Mesenchymal stem cell (in vitro differentiated cells and primary cell): ENCODE measurements around the gene CHN2.

Experiments
- DNase-seq: peaks from one replicate; pipeline ENCODE4 v3.0.0-alpha.2; 2013
- H2AFZ ChIP-seq: one replicate; pipeline ENCODE4 v1.6.1; 2013; ENCODE audit warnings: low read depth, mild to moderate bottlenecking, control low read depth, inconsistent platforms, low read length, moderate library complexity
- H2AK5ac ChIP-seq: 2 replicates; pipeline ENCODE4 v1.6.1; 2013; ENCODE audit warnings: low read length, moderate library complexity, mild to moderate bottlenecking, inconsistent platforms; ENCODE audit not compliant: severe bottlenecking
- H2BK120ac ChIP-seq: one replicate; pipeline ENCODE4 v1.6.1; 2013; ENCODE audit warnings: low read depth, mild to moderate bottlenecking, inconsistent platforms, low read length, moderate library complexity
- H2BK12ac ChIP-seq, 2 experiments: one replicate each; pipeline ENCODE4 v1.6.1; 2013; ENCODE audit warnings: inconsistent platforms in 2 of 2, low read length in 2 of 2, mild to moderate bottlenecking in 2 of 2, moderate library complexity in 2 of 2, control low read depth in 1 of 2
- H2BK15ac ChIP-seq: one replicate; pipeline ENCODE4 v1.6.1; 2013; ENCODE audit warnings: mild to moderate bottlenecking, low read depth, inconsistent platforms; ENCODE audit not compliant: poor library complexity, severe bottlenecking
- H2BK5ac ChIP-seq: 2 replicates; pipeline ENCODE4 v1.6.1; 2013; ENCODE audit warnings: low read depth, mild to moderate bottlenecking, low read length, control low read depth, inconsistent platforms; ENCODE audit not compliant: poor library complexity, severe bottlenecking
- H3K14ac ChIP-seq, 2 experiments: one replicate each; pipeline ENCODE4 v1.6.1; 2013; ENCODE audit warnings: inconsistent platforms in 2 of 2, low read length in 2 of 2, control low read depth in 1 of 2, mild to moderate bottlenecking in 1 of 2, moderate library complexity in 1 of 2
- H3K18ac ChIP-seq, 2 experiments: one replicate each; pipeline ENCODE4 v1.6.1; 2013; ENCODE audit warnings: inconsistent platforms in 2 of 2, low read length in 2 of 2, control low read depth in 1 of 2, low read depth in 1 of 2, mild to moderate bottlenecking in 1 of 2
- H3K23ac ChIP-seq, 2 experiments: one replicate each; pipeline ENCODE4 v1.6.1; 2013; ENCODE audit warnings: inconsistent platforms in 2 of 2, low read length in 2 of 2, mild to moderate bottlenecking in 2 of 2, moderate library complexity in 2 of 2, control low read depth in 1 of 2
- H3K27ac ChIP-seq: 2 replicates; pipeline ENCODE4 v1.5.1; 2013; ENCODE audit warnings: mild to moderate bottlenecking, moderate library complexity, low read length, control low read depth, inconsistent platforms; ENCODE audit not compliant: poor library complexity, severe bottlenecking
- H3K27me3 ChIP-seq, 2 experiments: 2 replicates each; pipeline versions ENCODE4 v1.6.1 to v1.7.0; 2013; ENCODE audit warnings: low read length in 2 of 2, mild to moderate bottlenecking in 2 of 2, moderate library complexity in 2 of 2, control low read depth in 1 of 2, inconsistent platforms in 1 of 2; ENCODE audit not compliant: control insufficient read depth in 1 of 2, insufficient read depth in 1 of 2
- H3K36me3 ChIP-seq, 2 experiments: 2 replicates each; pipeline versions ENCODE4 v1.6.1 to v1.7.0; 2013; ENCODE audit warnings: low read length in 2 of 2, control low read depth in 1 of 2, inconsistent platforms in 1 of 2, low read depth in 1 of 2, mild to moderate bottlenecking in 1 of 2; ENCODE audit not compliant: insufficient read depth in 2 of 2, control insufficient read depth in 1 of 2
- H3K4ac ChIP-seq, 2 experiments: one replicate each; pipeline ENCODE4 v1.6.1; 2013; ENCODE audit warnings: inconsistent platforms in 2 of 2, low read length in 2 of 2, mild to moderate bottlenecking in 2 of 2, moderate library complexity in 2 of 2, control low read depth in 1 of 2, low read depth in 1 of 2
- H3K4me1 ChIP-seq: 2 replicates; pipeline ENCODE4 v1.6.1; 2013; ENCODE audit warnings: low read depth, low read length, control low read depth; ENCODE audit not compliant: control insufficient read depth, insufficient read depth
- H3K4me2 ChIP-seq: 2 replicates; pipeline ENCODE4 v1.6.1; 2013; ENCODE audit warnings: low read length, mild to moderate bottlenecking, inconsistent platforms; ENCODE audit not compliant: poor library complexity, severe bottlenecking
- H3K4me3 ChIP-seq, 2 experiments: 2 replicates each; pipeline versions ENCODE4 v1.5.1 to v1.7.0; 2013; ENCODE audit warnings: low read length in 2 of 2, mild to moderate bottlenecking in 2 of 2, control low read depth in 1 of 2, low read depth in 1 of 2; ENCODE audit not compliant: insufficient read depth in 1 of 2
- H3K79me1 ChIP-seq: replicated peaks from 2 replicates; pipeline ENCODE4 v1.6.1; 2013; ENCODE audit warnings: mild to moderate bottlenecking, control low read depth, low read length, inconsistent platforms; ENCODE audit not compliant: poor library complexity, severe bottlenecking
- H3K9ac ChIP-seq: 2 replicates; pipeline ENCODE4 v1.7.0; 2013; ENCODE audit warnings: mild to moderate bottlenecking, low read length, moderate library complexity
- H3K9me3 ChIP-seq: 2 replicates; pipeline ENCODE4 v1.7.0; 2013; ENCODE audit warnings: mild to moderate bottlenecking, low read length; ENCODE audit not compliant: control insufficient read depth
- H4K8ac ChIP-seq: one replicate; pipeline ENCODE4 v1.6.1; 2013; ENCODE audit warnings: inconsistent platforms, mild to moderate bottlenecking, low read length, moderate library complexity
- H4K91ac ChIP-seq: one replicate; pipeline ENCODE4 v1.6.1; 2013; ENCODE audit warnings: mild to moderate bottlenecking, low read length, inconsistent platforms
- WGBS: methylation state at CpG from one replicate; pipeline ENCODE4 v1.1.7; 2013; ENCODE audit warnings: mixed read lengths; 5-methylcytosine and 5-hydroxymethylcytosine counted together

Gene CHN2

GRCh38 chr7:29285861-29286260 lies 91.3 kb downstream of the CHN2 start:
- Histone ChIP-seq H2BK15ac (no peak overlapping the region), H2AFZ (no peak overlapping the region), H3K18ac (no peak overlapping the region), H3K14ac (no peak overlapping the region), H2BK12ac (no peak overlapping the region), H2AK5ac (no peak overlapping the region), H3K23ac (no peak overlapping the region), H2BK120ac (no peak overlapping the region), H3K4me1 (peaks cover 3% of the 10 kb centered on the region), H3K36me3 (no peaks in the 10 kb centered on the region), H3K9me3 (no peaks in the 10 kb centered on the region), H3K9ac (no peak overlapping the region), H3K27ac (no peak overlapping the region), H4K91ac (no peak overlapping the region), H3K79me1 (no peaks in the 10 kb centered on the region), H4K8ac (no peak overlapping the region), H2BK5ac (no peak overlapping the region), H3K4me3 (no peak overlapping the region), H3K27me3 (peaks cover 0 to 65% of the 10 kb centered on the region in 2 experiments), H3K4ac (no peak overlapping the region), H3K4me2 (no peak overlapping the region)
- WGBS = 76% methylated on average over 2 of the region's 3 CpGs
- DNase-seq = no peak

- Histone ChIP-seq H3K9ac (no peak overlapping the region), H3K27ac (no peak overlapping the region)
Measured at GRCh38 chr7:29287366-29287765, 92.8 kb downstream of the CHN2 start.

GRCh38 chr7:29288181-29289091 lies 93.9 kb downstream of the CHN2 start:
- Histone ChIP-seq H3K4ac (no peak overlapping the region), H4K91ac (no peak overlapping the region), H3K18ac (no peak overlapping the region), H2AK5ac (no peak overlapping the region), H3K4me1 (peaks cover 3% of the 10 kb centered on the region), H4K8ac (no peak overlapping the region), H3K36me3 (no peaks in the 10 kb centered on the region), H3K4me3 (no peak overlapping the region), H3K23ac (no peak overlapping the region), H3K27me3 (peaks cover 0 to 60% of the 10 kb centered on the region in 2 experiments), H3K14ac (no peak overlapping the region), H2BK5ac (no peak overlapping the region), H3K79me1 (no peaks in the 10 kb centered on the region), H3K9ac (no peak overlapping the region), H3K4me2 (no peak overlapping the region), H3K27ac (no peak overlapping the region), H3K9me3 (no peaks in the 10 kb centered on the region), H2BK15ac (no peak overlapping the region), H2BK12ac (no peak overlapping the region), H2BK120ac (no peak overlapping the region), H2AFZ (no peak overlapping the region)
- no peak for DNase-seq
- 93% methylated on average over 5 of the region's 6 CpGs for WGBS

More at GRCh38 chr7:29287366-29287765, 92.8 kb downstream of the CHN2 start:
- Histone ChIP-seq H2AFZ (no peak overlapping the region), H3K9me3 (no peaks in the 10 kb centered on the region), H2BK120ac (no peak overlapping the region), H2AK5ac (no peak overlapping the region), H3K27me3 (peaks cover 0 to 60% of the 10 kb centered on the region in 2 experiments), H3K4me1 (peaks cover 3% of the 10 kb centered on the region), H2BK12ac (no peak overlapping the region), H2BK15ac (no peak overlapping the region), H3K14ac (no peak overlapping the region), H3K23ac (no peak overlapping the region), H3K79me1 (no peaks in the 10 kb centered on the region), H2BK5ac (no peak overlapping the region), H4K8ac (no peak overlapping the region), H3K4me3 (no peak overlapping the region), H3K36me3 (no peaks in the 10 kb centered on the region), H4K91ac (no peak overlapping the region), H3K4me2 (no peak overlapping the region), H3K18ac (no peak overlapping the region), H3K4ac (no peak overlapping the region)
- no CpG with 5 or more reads among the region's 1 CpG for WGBS
- DNase-seq = peak; percentile 52

GRCh38 chr7:29289156-29290021 lies 94.8 kb downstream of the CHN2 start:
- no peak for DNase-seq
- no peak overlapping the region for H3K4ac ChIP-seq

More at GRCh38 chr7:29289156-29290021, 94.8 kb downstream of the CHN2 start:
- Histone ChIP-seq H2AFZ (no peak overlapping the region), H3K4me3 (no peak overlapping the region), H2BK15ac (no peak overlapping the region), H3K27me3 (peaks cover 0 to 61% of the 10 kb centered on the region in 2 experiments), H3K4me2 (no peak overlapping the region), H3K27ac (no peak overlapping the region), H2BK12ac (no peak overlapping the region), H2AK5ac (no peak overlapping the region), H3K79me1 (no peaks in the 10 kb centered on the region), H3K4me1 (peaks cover 3% of the 10 kb centered on the region), H3K36me3 (no peaks in the 10 kb centered on the region), H3K18ac (no peak overlapping the region), H3K14ac (no peak overlapping the region), H3K9me3 (no peaks in the 10 kb centered on the region), H4K8ac (no peak overlapping the region), H2BK5ac (no peak overlapping the region), H3K23ac (no peak overlapping the region), H4K91ac (no peak overlapping the region), H3K9ac (no peak overlapping the region), H2BK120ac (no peak overlapping the region)
- 94% methylated on average over 15 of the region's 15 CpGs for WGBS
